ENCODE data around the gene MAP7D3.
"Not testable (repeated sequence)": the region's sequence is repeated elsewhere in the genome, so short reads cannot be mapped to it uniquely, and the experiment has no call there.

Gene MAP7D3

GRCh38 chrX:136250191-136251040 is 784 bp downstream of the MAP7D3 start:
- FAIRE-seq: no peak

DNA sequence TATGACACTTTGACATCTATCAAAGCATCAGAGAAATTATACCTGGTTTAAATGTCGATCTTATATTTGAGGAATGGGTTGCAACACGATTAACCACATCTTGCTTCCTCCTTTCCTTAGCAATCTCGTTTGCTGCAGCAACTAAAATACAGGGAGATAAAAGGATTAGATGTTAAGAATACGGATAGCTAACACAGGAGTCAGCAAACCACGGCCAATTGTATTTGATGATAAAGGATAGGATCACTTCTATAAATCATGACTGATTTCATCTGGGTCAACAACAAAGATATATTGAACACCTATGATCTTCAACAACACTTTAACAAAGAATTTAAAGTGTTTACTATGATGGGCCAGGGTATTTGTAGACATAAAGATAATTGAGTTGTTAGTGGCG is 5.0 kb downstream of the MAP7D3 start:
- FAIRE-seq: no peak

DNA sequence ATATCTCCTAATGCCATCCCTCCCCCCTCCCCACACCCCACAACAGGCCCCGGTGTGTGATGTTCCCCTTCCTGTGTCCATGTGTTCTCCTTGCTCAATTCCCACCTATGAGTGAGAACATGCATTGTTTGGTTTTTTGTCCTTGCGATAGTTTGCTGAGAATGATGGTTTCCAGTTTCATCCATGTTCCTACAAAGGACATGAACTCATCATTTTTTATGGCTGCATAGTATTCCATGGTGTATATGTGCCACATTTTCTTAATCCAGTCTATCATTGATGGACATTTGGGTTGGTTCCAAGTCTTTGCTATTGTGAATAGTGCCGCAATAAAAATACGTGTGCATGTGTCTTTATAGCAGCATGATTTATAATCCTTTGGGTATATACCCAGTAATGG is 13.4 kb downstream of the MAP7D3 start:
- FAIRE-seq: not testable (repeated sequence)

GRCh38 chrX:136237074-136237473 is 14.1 kb downstream of the MAP7D3 start:
- FAIRE-seq: no peak

DNA sequence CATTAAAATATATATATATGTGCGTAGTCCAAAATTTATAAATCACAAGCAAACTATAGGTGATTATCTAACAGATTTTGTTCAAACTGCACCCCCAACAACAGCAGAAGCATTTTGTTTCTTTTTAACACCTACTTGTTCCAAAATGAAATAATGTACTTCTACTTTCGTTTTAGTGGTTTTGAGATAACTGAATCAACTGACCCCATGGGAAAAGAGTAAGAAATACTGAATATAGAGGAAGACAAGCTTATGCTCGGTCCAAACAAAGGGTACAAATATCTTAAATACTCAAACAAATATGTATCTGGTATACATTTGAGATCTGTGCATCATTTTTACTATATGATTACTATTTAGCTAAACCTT is 22.4 kb downstream of the MAP7D3 start:
- FAIRE-seq: no peak

- no peak for FAIRE-seq
Observed at GRCh38 chrX:136227948-136228838, 23.0 kb downstream of the MAP7D3 start.

GRCh38 chrX:136227074-136227473 is 24.1 kb downstream of the MAP7D3 start:
- no peak for FAIRE-seq

- no peak for FAIRE-seq
Observed at GRCh38 chrX:136221851-136222513, 29.2 kb downstream of the MAP7D3 start.

DNA sequence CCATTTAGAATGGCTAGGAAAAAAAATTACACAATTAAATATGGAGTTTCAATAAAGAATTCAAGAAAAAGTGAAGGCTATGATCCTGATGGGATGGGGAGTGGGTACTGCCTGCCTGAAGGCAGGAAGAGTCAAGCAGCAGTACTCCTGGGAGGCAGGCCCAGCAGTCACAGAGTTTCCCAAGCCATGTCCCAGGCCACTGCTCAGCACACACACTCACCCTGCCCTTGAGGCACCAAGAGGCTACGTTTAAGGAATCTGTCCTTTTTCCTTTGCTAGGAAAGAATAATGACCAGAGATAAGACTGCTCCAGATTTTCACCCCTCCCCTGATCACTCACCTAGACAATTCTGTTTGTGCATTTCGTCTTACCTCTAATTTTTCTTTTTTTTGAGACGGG is 30.2 kb downstream of the MAP7D3 start:
- FAIRE-seq: no peak

GRCh38 chrX:136220540-136220939 is 30.7 kb downstream of the MAP7D3 start:
- FAIRE-seq: no peak

GRCh38 chrX:136219893-136220292 is 31.3 kb downstream of the MAP7D3 start:
- FAIRE-seq: no peak

DNA sequence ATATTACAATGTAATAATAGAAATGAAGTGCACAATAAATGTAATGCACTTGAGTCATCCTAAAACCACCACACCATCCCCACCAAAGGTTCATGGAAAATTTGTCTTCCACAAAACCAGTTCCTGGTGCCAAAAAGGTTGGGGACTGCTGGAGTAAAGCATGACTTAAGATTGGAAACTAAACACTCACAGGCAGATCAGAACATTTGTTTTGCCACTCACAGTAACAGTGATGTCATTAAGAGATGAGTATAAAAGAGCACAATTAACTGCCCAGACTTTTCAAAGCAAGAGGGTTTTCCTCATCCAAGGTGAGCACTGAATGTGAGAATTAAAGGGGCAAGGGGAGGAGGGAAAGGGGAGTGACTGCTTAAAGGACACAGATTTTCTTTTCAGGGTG is 35.6 kb downstream of the MAP7D3 start:
- no peak for FAIRE-seq

GRCh38 chrX:136214551-136214950 is 36.6 kb downstream of the MAP7D3 start:
- FAIRE-seq: no peak

GRCh38 chrX:136212557-136213111 is 38.6 kb downstream of the MAP7D3 start:
- no peak for FAIRE-seq

- no peak for FAIRE-seq
Observed at GRCh38 chrX:136211766-136212556, 39.2 kb downstream of the MAP7D3 start.

GRCh38 chrX:136210806-136211205 is 40.4 kb downstream of the MAP7D3 start:
- FAIRE-seq: no peak

- FAIRE-seq: no peak
Observed at GRCh38 chrX:136210243-136210642, 41.0 kb downstream of the MAP7D3 start.

DNA sequence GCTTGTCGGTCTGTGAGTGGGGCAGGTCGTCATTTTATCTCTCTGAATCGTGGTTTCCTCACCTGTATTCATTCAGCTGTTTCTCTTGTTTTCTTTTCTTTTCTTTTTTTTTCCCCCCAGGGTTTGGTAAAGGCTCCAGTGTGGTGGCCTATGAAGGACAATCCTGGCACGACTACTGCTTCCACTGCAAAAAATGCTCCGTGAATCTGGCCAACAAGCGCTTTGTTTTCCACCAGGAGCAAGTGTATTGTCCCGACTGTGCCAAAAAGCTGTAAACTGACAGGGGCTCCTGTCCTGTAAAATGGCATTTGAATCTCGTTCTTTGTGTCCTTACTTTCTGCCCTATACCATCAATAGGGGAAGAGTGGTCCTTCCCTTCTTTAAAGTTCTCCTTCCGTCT is 41.4 kb downstream of the MAP7D3 start:
- FAIRE-seq: no peak

DNA sequence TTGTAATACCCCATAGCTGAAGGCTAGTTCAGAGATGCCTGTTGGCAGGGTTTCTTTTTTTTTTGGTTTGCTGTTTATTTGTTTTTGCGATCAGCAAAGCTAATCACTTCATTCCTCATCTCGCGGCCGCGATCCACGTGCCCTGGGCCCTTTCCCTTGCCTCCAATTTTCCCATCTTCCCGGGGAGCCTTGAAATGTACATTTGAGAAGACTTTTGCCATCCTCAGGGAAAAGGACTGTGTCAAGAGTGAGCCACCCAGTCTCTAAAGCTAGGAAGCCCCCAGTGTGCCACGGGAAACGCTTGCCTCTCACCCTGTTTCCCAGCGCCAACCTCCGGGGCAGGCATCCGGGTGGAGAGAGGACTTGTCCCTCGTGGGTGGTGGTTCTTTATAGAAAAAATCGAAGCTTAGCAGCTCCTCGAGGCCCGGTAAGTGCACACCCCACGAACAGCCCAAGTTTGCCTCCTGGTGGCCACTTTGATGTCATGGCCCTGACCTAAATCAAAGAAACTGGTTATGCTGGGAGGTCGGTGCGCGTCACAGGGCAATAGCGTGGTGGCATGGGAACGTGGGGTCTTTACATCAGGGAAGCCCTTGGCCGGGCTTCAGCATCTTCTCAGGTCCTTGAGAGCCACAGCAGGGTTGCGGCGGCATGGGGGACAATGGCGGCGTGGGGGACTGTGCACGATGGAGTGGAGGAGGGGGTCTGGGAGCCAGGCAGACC is 42.0 kb downstream of the MAP7D3 start:
- no peak for FAIRE-seq

- FAIRE-seq: no peak
Observed at GRCh38 chrX:136207546-136207945, 43.7 kb downstream of the MAP7D3 start.

DNA sequence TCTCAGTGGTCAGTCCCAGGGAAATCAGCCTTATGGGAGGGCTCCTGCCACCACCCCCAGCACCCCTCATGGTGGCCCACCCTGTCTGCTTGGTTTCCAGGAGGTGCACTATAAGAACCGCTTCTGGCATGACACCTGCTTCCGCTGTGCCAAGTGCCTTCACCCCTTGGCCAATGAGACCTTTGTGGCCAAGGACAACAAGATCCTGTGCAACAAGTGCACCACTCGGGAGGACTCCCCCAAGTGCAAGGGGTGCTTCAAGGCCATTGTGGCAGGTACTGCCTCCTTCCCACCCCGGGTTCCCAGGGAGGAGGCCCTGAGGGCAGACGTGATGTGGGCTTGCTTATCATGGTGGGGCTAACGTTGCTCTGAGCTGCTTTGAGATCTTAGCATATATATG is 44.3 kb downstream of the MAP7D3 start:
- no peak for FAIRE-seq
